Measurements from ENCODE around the gene LPCAT2. TPM values are rescaled to one million over a fixed set of nuclear protein-coding genes. Genes with fewer than 3 reads are reported as not detected.
A peak's percentile ranks its signal among the peaks of the same experiment; 100 is the strongest.

The LPCAT2 gene
- total RNA-seq, 1 donor = 35.6 TPM

GRCh38 chr16:55468352-55468990 is 40.4 kb upstream of the LPCAT2 start:
- TF ChIP-seq CTCF (IDR thresholded peaks at IDR 0.05; ENCODE audit: insufficient read depth, low read length) = no peak
- no peak for DNase-seq (ENCODE audit: low read depth)
- no peak overlapping the region for H3K4me3 ChIP-seq (ENCODE audit: low read depth, low read length)

- no peak overlapping the region for H3K4me3 ChIP-seq (ENCODE audit: low read depth, low read length)
- no peak for DNase-seq (ENCODE audit: low read depth)
- TF ChIP-seq CTCF (IDR thresholded peaks at IDR 0.05; ENCODE audit: insufficient read depth, low read length) = no peak
Measured at GRCh38 chr16:55469821-55470532, 38.9 kb upstream of the LPCAT2 start.

- peak; percentile 77 for DNase-seq (ENCODE audit: low read depth)
- H3K4me3 ChIP-seq (ENCODE audit: low read depth, low read length) = no peak overlapping the region
- TF ChIP-seq CTCF (IDR thresholded peaks at IDR 0.05; ENCODE audit: insufficient read depth, low read length) = no peak
Measured at GRCh38 chr16:55470533-55471371, 38.1 kb upstream of the LPCAT2 start.

GRCh38 chr16:55471448-55472097 is 37.3 kb upstream of the LPCAT2 start:
- no peak overlapping the region for H3K4me3 ChIP-seq (ENCODE audit: low read depth, low read length)
- DNase-seq (ENCODE audit: low read depth) = peak; percentile 92
- no peak for TF ChIP-seq CTCF (IDR thresholded peaks at IDR 0.05; ENCODE audit: insufficient read depth, low read length)

GRCh38 chr16:55473587-55473986 is 35.3 kb upstream of the LPCAT2 start:
- H3K4me3 ChIP-seq (ENCODE audit: low read depth, low read length) = no peak overlapping the region
- no peak for DNase-seq (ENCODE audit: low read depth)
- TF ChIP-seq CTCF (IDR thresholded peaks at IDR 0.05; ENCODE audit: insufficient read depth, low read length) = no peak

- no peak for DNase-seq (ENCODE audit: low read depth)
- no peak overlapping the region for H3K4me3 ChIP-seq (ENCODE audit: low read depth, low read length)
- TF ChIP-seq CTCF (IDR thresholded peaks at IDR 0.05; ENCODE audit: insufficient read depth, low read length) = no peak
Measured at GRCh38 chr16:55474821-55475220, 34.1 kb upstream of the LPCAT2 start.

Data from fibroblast of the aortic adventitia (primary cell).